ENCODE results near the gene AQP2. TPM values are rescaled to one million over a fixed set of nuclear protein-coding genes. Genes with fewer than 3 reads are reported as not detected.

AQP2 gene
- total RNA-seq, 2 experiments from 2014 or later = not detected

GRCh38 chr12:49953151-49953550 lies 2.6 kb downstream of the AQP2 start:
- no peaks in the 10 kb centered on the region for H3K9me3 Mint-ChIP-seq
- CTCF ChIA-PET = interaction anchor here (1.1 to 3.9 kb wide), 3 partner anchors 8 to 86 kb away, joined by 5 to 25 read pairs (median 19); no protein-coding TSS in a partner anchor
- H3K4me3 Mint-ChIP-seq = no peak overlapping the region
- no peak for TF ChIP-seq CTCF (IDR thresholded peaks at IDR 0.05)
- POLR2A ChIA-PET = no interaction called here
- H3K4me1 Mint-ChIP-seq (ENCODE audit: low read depth) = no peaks in the 10 kb centered on the region
- ATAC-seq (no peak), DNase-seq (no peak)
- H3K36me3 Mint-ChIP-seq (ENCODE audit: low read depth) = no peaks in the 10 kb centered on the region
- intact Hi-C loops (cut with micrococcal nuclease) = no loop called here
- H3K27ac Mint-ChIP-seq = no peak overlapping the region
- H3K27me3 Mint-ChIP-seq = peaks cover 35% of the 10 kb centered on the region

GRCh38 chr12:49953961-49954846 lies 3.7 kb downstream of the AQP2 start:
- Mint-ChIP-seq H3K4me3 (no peak overlapping the region), H3K9me3 (no peaks in the 10 kb centered on the region), H3K36me3 (ENCODE audit: low read depth) (no peaks in the 10 kb centered on the region), H3K27ac (no peak overlapping the region), H3K4me1 (ENCODE audit: low read depth) (no peaks in the 10 kb centered on the region), H3K27me3 (peaks cover 45% of the 10 kb centered on the region)
- intact Hi-C loops (cut with micrococcal nuclease) = no loop called here
- CTCF ChIA-PET = interaction anchor here (3.8 to 3.9 kb wide), 2 partner anchors 9 to 13 kb away, joined by 19 to 25 read pairs; no protein-coding TSS in a partner anchor
- ATAC-seq (no peak), DNase-seq (no peak)
- TF ChIP-seq CTCF (IDR thresholded peaks at IDR 0.05) = no peak
- POLR2A ChIA-PET = no interaction called here

DNA sequence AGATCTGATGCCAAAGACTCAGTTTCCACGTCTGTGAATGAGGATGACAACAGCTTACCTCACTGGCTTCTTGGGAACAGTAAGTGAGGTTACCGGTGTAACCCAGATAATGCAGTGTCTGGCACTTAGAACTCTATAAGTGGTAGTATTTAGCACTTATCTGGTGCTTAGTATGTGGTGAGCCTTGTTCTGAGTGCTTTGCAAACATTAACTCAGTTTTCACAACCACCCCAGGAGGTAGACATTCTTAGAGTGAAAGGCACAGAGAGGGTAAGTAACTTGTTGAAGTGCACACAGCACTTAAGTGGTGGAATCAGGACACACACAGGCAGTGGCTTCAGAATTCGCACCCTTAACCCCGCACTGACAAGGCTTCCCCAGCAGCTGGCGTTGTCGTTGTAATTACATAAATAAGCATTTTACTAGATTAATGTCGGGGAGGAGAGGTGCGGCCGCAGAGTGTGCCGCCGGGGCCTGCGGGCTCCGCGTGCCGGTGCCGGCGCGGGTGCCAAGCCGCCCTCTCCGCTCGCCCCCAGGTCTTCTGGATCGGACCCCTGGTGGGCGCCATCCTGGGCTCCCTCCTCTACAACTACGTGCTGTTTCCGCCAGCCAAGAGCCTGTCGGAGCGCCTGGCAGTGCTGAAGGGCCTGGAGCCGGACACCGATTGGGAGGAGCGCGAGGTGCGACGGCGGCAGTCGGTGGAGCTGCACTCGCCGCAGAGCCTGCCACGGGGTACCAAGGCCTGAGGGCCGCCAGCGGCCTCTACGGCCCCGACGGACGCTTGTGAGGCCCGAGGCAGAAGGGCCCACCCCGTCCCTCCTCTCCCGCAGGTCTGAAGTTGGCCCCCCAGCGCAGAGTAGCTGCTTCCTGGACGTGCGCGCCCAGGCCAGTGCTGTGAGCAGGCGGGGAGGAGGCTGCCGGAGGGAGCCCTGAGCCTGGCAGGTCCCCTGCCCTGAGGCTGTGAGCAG lies 4.6 kb downstream of the AQP2 start:
- peaks cover 52% of the 10 kb centered on the region for H3K27me3 Mint-ChIP-seq
- H3K4me1 Mint-ChIP-seq (ENCODE audit: low read depth) = no peaks in the 10 kb centered on the region
- TF ChIP-seq CTCF (IDR thresholded peaks at IDR 0.05) = no peak
- H3K9me3 Mint-ChIP-seq = no peaks in the 10 kb centered on the region
- H3K36me3 Mint-ChIP-seq (ENCODE audit: low read depth) = no peaks in the 10 kb centered on the region
- ChIA-PET POLR2A (no interaction called here), CTCF (interaction anchor here (3.8 to 3.9 kb wide), 2 partner anchors 10 to 12 kb away, joined by 19 to 25 read pairs; no protein-coding TSS in a partner anchor)
- ATAC-seq = no peak
- H3K27ac Mint-ChIP-seq = no peak overlapping the region
- intact Hi-C loops (cut with micrococcal nuclease) = no loop called here
- DNase-seq = no peak
- no peak overlapping the region for H3K4me3 Mint-ChIP-seq

DNA sequence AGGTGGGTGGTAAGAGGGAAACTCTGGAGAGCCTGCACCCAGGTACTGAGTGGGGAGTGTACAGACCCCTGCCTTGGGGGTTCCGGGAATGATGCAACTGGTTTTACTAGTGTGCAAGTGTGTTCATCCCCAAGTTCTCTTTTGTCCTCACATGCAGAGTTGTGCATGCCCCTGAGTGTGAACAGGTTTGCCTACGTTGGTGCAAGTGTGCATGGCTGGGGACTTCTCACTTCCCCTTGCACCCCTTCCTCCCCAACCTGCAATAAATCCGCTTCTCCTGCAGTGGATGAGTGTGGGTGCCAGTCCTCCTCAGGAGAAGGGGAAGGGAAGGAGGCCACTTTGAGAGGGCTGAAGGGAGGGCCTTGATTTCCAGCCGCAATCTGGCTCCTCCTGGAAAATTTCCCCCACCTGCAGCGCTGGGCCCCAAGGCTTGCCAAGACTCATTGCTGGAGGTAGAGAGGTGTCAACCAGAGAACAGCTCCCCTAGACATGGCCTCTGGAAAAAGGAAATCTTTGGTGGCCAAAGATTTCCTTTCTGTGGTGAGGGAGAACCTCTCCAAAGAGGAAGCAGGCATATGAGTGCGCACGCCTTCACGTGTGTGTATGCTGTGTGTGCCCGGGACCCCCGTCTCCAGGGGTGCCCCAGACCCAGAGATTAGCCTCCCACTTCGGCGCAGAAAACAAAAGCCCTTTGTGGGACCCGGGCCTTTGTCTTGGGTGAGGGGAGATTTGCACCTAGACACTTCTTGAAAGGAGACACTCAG lies 5.5 kb downstream of the AQP2 start:
- DNase-seq = no peak
- intact Hi-C loops (cut with micrococcal nuclease) = no loop called here
- TF ChIP-seq CTCF (IDR thresholded peaks at IDR 0.05) = no peak
- no peaks in the 10 kb centered on the region for H3K36me3 Mint-ChIP-seq (ENCODE audit: low read depth)
- H3K27me3 Mint-ChIP-seq = peaks cover 60% of the 10 kb centered on the region
- POLR2A ChIA-PET = interaction anchor here (0.7 kb wide), 1 partner anchor 88 kb away, joined by 3 read pairs; no protein-coding TSS in a partner anchor
- no peak for ATAC-seq
- H3K9me3 Mint-ChIP-seq = no peaks in the 10 kb centered on the region
- CTCF ChIA-PET = interaction anchor here (0.6 to 3.9 kb wide), 3 partner anchors 11 kb away, joined by 3 to 25 read pairs (median 19); no protein-coding TSS in a partner anchor
- no peak overlapping the region for H3K4me3 Mint-ChIP-seq
- no peak overlapping the region for H3K27ac Mint-ChIP-seq
- H3K4me1 Mint-ChIP-seq (ENCODE audit: low read depth) = peaks cover 6% of the 10 kb centered on the region
